ENCODE measurements around the gene OR52I1. TPM values are rescaled to one million over a fixed set of nuclear protein-coding genes. Genes with fewer than 3 reads are reported as not detected.
A peak's percentile ranks its signal among the peaks of the same experiment; 100 is the strongest.

Gene OR52I1
- total RNA-seq, 1 donor: not detected

GRCh38 chr11:4605057-4605456, 11.2 kb downstream of the OR52I1 start:
- Histone ChIP-seq H3K27me3 (ENCODE audit: insufficient read depth, low read length) (no peaks in the 10 kb centered on the region), H3K4me3 (ENCODE audit: low read length) (no peak overlapping the region), H3K4me1 (ENCODE audit: insufficient read depth, low read length) (peaks cover 13% of the 10 kb centered on the region), H3K9me3 (ENCODE audit: low read depth, low read length) (no peaks in the 10 kb centered on the region)

GRCh38 chr11:4606231-4607015, 12.6 kb downstream of the OR52I1 start:
- Histone ChIP-seq H3K27me3 (ENCODE audit: insufficient read depth, low read length) (no peaks in the 10 kb centered on the region), H3K4me3 (ENCODE audit: low read length) (no peak overlapping the region), H3K4me1 (ENCODE audit: insufficient read depth, low read length) (peaks cover 17% of the 10 kb centered on the region), H3K9me3 (ENCODE audit: low read depth, low read length) (no peaks in the 10 kb centered on the region)

- H3K4me1 ChIP-seq (ENCODE audit: insufficient read depth, low read length): peaks cover 17% of the 10 kb centered on the region
- H3K9me3 ChIP-seq (ENCODE audit: low read depth, low read length): no peaks in the 10 kb centered on the region
- no peaks in the 10 kb centered on the region for H3K27me3 ChIP-seq (ENCODE audit: insufficient read depth, low read length)
- no peak overlapping the region for H3K4me3 ChIP-seq (ENCODE audit: low read length)
Measured at GRCh38 chr11:4607096-4607495, 13.3 kb downstream of the OR52I1 start.

GRCh38 chr11:4607781-4608666, 14.2 kb downstream of the OR52I1 start, which contains the start of gene TRIM68:
Gene TRIM68, minus strand, starts transcription at chr11:4608231. Its CDS starts 2,727 bp downstream, at chr11:4605504.
- Histone ChIP-seq H3K4me1 (ENCODE audit: insufficient read depth, low read length) (peaks cover 17% of the 10 kb centered on the region), H3K4me3 (ENCODE audit: low read length) (peak within 1 kb of the TSS; percentile 65), H3K9me3 (ENCODE audit: low read depth, low read length) (no peaks in the 10 kb centered on the region), H3K27me3 (ENCODE audit: insufficient read depth, low read length) (no peaks in the 10 kb centered on the region)

GRCh38 chr11:4610258-4610935, 16.6 kb downstream of the OR52I1 start:
- H3K9me3 ChIP-seq (ENCODE audit: low read depth, low read length): no peaks in the 10 kb centered on the region
- no peak overlapping the region for H3K4me3 ChIP-seq (ENCODE audit: low read length)
- no peaks in the 10 kb centered on the region for H3K27me3 ChIP-seq (ENCODE audit: insufficient read depth, low read length)
- H3K4me1 ChIP-seq (ENCODE audit: insufficient read depth, low read length): peaks cover 17% of the 10 kb centered on the region

- no peaks in the 10 kb centered on the region for H3K9me3 ChIP-seq (ENCODE audit: low read depth, low read length)
- no peak overlapping the region for H3K4me3 ChIP-seq (ENCODE audit: low read length)
- peaks cover 2% of the 10 kb centered on the region for H3K27me3 ChIP-seq (ENCODE audit: insufficient read depth, low read length)
- H3K4me1 ChIP-seq (ENCODE audit: insufficient read depth, low read length): peaks cover 12% of the 10 kb centered on the region
Measured at GRCh38 chr11:4611986-4612385, 18.1 kb downstream of the OR52I1 start.

- H3K9me3 ChIP-seq (ENCODE audit: low read depth, low read length): no peaks in the 10 kb centered on the region
- no peaks in the 10 kb centered on the region for H3K4me1 ChIP-seq (ENCODE audit: insufficient read depth, low read length)
- H3K27me3 ChIP-seq (ENCODE audit: insufficient read depth, low read length): peaks cover 12% of the 10 kb centered on the region
- H3K4me3 ChIP-seq (ENCODE audit: low read length): no peak overlapping the region
Measured at GRCh38 chr11:4615856-4616444, 22.1 kb downstream of the OR52I1 start.

GRCh38 chr11:4619514-4619913, 25.7 kb downstream of the OR52I1 start:
- Histone ChIP-seq H3K4me1 (ENCODE audit: insufficient read depth, low read length) (no peaks in the 10 kb centered on the region), H3K9me3 (ENCODE audit: low read depth, low read length) (no peaks in the 10 kb centered on the region), H3K27me3 (ENCODE audit: insufficient read depth, low read length) (peaks cover 14% of the 10 kb centered on the region), H3K4me3 (ENCODE audit: low read length) (no peak overlapping the region)

- Histone ChIP-seq H3K27me3 (ENCODE audit: insufficient read depth, low read length) (peaks cover 2% of the 10 kb centered on the region), H3K4me3 (ENCODE audit: low read length) (no peak overlapping the region), H3K4me1 (ENCODE audit: insufficient read depth, low read length) (no peaks in the 10 kb centered on the region), H3K9me3 (ENCODE audit: low read depth, low read length) (peaks cover 5% of the 10 kb centered on the region)
Measured at GRCh38 chr11:4626207-4627099, 32.6 kb downstream of the OR52I1 start.

GRCh38 chr11:4636136-4636535, 42.3 kb downstream of the OR52I1 start:
- H3K9me3 ChIP-seq (ENCODE audit: low read depth, low read length): no peaks in the 10 kb centered on the region
- H3K4me3 ChIP-seq (ENCODE audit: low read length): no peak overlapping the region
- H3K4me1 ChIP-seq (ENCODE audit: insufficient read depth, low read length): no peaks in the 10 kb centered on the region
- H3K27me3 ChIP-seq (ENCODE audit: insufficient read depth, low read length): peaks cover 3% of the 10 kb centered on the region

- H3K27me3 ChIP-seq (ENCODE audit: insufficient read depth, low read length): peaks cover 3% of the 10 kb centered on the region
- no peaks in the 10 kb centered on the region for H3K9me3 ChIP-seq (ENCODE audit: low read depth, low read length)
- no peak within 1 kb of the TSS for H3K4me3 ChIP-seq (ENCODE audit: low read length)
- H3K4me1 ChIP-seq (ENCODE audit: insufficient read depth, low read length): no peaks in the 10 kb centered on the region
Measured at GRCh38 chr11:4636962-4637661, 43.3 kb downstream of the OR52I1 start, which contains the start of gene OR51D1. Gene OR51D1, plus strand, starts transcription at chr11:4637477. Its CDS starts 2,314 bp downstream, at chr11:4639791.

GRCh38 chr11:4637662-4638047, 43.8 kb downstream of the OR52I1 start:
- H3K4me3 ChIP-seq (ENCODE audit: low read length): no peak overlapping the region
- no peaks in the 10 kb centered on the region for H3K4me1 ChIP-seq (ENCODE audit: insufficient read depth, low read length)
- H3K9me3 ChIP-seq (ENCODE audit: low read depth, low read length): no peaks in the 10 kb centered on the region
- H3K27me3 ChIP-seq (ENCODE audit: insufficient read depth, low read length): peaks cover 3% of the 10 kb centered on the region

- Histone ChIP-seq H3K4me3 (ENCODE audit: low read length) (no peak overlapping the region), H3K27me3 (ENCODE audit: insufficient read depth, low read length) (no peaks in the 10 kb centered on the region), H3K9me3 (ENCODE audit: low read depth, low read length) (no peaks in the 10 kb centered on the region), H3K4me1 (ENCODE audit: insufficient read depth, low read length) (no peaks in the 10 kb centered on the region)
Measured at GRCh38 chr11:4639931-4640330, 46.1 kb downstream of the OR52I1 start.

Measured in mononuclear cell (primary cell).